DND-41 (cell line): ENCODE measurements around the gene KCNMA1.

Source experiments
- EZH2 ChIP-seq: IDR thresholded peaks from 3 replicates; pipeline ENCODE4 v1.6.1; 2012; ENCODE audit warnings: borderline replicate concordance, low read depth, mild to moderate bottlenecking, moderate library complexity, low read length, inconsistent platforms; ENCODE audit not compliant: severe bottlenecking
- TF ChIP-seq, protein P1 (sequence below): IDR thresholded peaks from 2 replicates; pipeline ENCODE4 v1.5.1; 2012; ENCODE audit warnings: borderline replicate concordance, low read length, moderate library complexity, mild to moderate bottlenecking; ENCODE audit not compliant: poor library complexity, severe bottlenecking; ENCODE audit errors: extremely low read depth

DNA sequence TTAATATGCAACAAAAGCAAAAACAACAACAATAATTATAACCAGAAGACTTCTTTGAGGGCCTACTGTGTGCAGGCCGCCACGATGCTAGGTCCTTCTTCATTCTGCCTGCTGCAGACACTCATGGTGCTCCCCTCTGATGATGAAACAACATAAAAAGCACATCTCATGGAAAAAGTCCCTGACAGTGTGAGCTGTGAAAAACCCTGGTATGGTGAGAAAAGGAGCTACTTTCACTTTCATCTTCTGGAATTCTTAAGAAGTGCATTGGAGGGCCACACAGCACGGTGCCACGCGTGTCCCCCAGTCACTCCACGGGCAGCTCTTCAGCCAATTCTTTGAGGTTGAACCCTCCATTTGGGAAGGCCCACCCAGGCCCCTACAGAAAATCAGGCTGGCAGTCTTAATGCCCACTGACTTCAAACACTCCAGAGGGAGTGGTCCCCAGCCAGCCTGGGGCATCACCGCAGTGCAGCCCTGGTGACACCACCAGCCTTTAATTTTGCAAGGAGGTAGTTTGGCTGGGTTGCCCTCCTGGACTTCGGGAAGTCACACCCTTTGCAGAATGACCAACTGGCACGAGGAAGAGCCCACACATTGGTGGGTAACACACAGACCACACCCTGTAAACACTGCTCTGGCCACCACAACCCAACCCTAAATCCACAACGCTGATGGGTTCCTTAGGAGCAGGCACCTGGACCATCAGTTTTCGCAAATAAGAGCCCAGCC lies 7.7 kb downstream of the KCNMA1 start:
- TF ChIP-seq, protein P1, sequence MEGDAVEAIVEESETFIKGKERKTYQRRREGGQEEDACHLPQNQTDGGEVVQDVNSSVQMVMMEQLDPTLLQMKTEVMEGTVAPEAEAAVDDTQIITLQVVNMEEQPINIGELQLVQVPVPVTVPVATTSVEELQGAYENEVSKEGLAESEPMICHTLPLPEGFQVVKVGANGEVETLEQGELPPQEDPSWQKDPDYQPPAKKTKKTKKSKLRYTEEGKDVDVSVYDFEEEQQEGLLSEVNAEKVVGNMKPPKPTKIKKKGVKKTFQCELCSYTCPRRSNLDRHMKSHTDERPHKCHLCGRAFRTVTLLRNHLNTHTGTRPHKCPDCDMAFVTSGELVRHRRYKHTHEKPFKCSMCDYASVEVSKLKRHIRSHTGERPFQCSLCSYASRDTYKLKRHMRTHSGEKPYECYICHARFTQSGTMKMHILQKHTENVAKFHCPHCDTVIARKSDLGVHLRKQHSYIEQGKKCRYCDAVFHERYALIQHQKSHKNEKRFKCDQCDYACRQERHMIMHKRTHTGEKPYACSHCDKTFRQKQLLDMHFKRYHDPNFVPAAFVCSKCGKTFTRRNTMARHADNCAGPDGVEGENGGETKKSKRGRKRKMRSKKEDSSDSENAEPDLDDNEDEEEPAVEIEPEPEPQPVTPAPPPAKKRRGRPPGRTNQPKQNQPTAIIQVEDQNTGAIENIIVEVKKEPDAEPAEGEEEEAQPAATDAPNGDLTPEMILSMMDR: no peak
- no peak for TF ChIP-seq EZH2
